Tibial nerve (tissue), 4 donors: ENCODE measurements around the gene CAMK2G. TPM values are rescaled to one million over a fixed set of nuclear protein-coding genes. Genes with fewer than 3 reads are reported as not detected.

Experiments
- DNase-seq, 2 donors: peaks; one replicate each; pipeline ENCODE4 v3.0.0-alpha.2; 2019; ENCODE audit warnings: low spot score in 2 of 2
- H3K27ac ChIP-seq, 4 donors: fragments of 200-600 bp; sonication (generic) in 3 of 4; one replicate each; pipeline ENCODE4 v1.5.1; 2017 to 2019; ENCODE audit warnings: mild to moderate bottlenecking in 1 of 4
- H3K27me3 ChIP-seq, 2 donors: fragments of 200-600 bp; sonication (generic) in 1 of 2; one replicate each; pipeline versions ENCODE4 v1.5.1 to v1.6.0; 2017 to 2019
- H3K36me3 ChIP-seq, 3 donors: fragments of 200-600 bp; sonication (generic); one replicate each; pipeline ENCODE4 v1.5.1; 2018 to 2019
- H3K4me1 ChIP-seq, 4 donors: fragments of 200-600 bp; sonication (generic) in 3 of 4; one replicate each; pipeline ENCODE4 v1.5.1; 2017 to 2019
- H3K4me3 ChIP-seq, 4 donors: fragments of 200-600 bp; sonication (generic) in 3 of 4; one replicate each; pipeline ENCODE4 v1.5.1; 2017 to 2019; ENCODE audit warnings: mild to moderate bottlenecking in 1 of 4, moderate library complexity in 1 of 4
- H3K9me3 ChIP-seq, 4 donors: fragments of 200-600 bp; sonication (generic) in 3 of 4; one replicate each; pipeline ENCODE4 v1.5.1; 2017 to 2019
- EP300 ChIP-seq, 2 donors: sonication (generic); formaldehyde crosslinking; IDR thresholded peaks; one replicate each; pipeline ENCODE4 v1.6.1; 2017; ENCODE audit warnings: antibody characterized with exemption in 2 of 2, mild to moderate bottlenecking in 1 of 2
- POLR2A ChIP-seq, 2 donors: fragments of 450-650 bp; IDR thresholded peaks; one replicate each; pipeline ENCODE4 v1.6.1; 2017; ENCODE audit warnings: antibody characterized with exemption in 2 of 2, mild to moderate bottlenecking in 2 of 2, moderate library complexity in 2 of 2
- WGBS, 2 donors: methylation state at CpG; one replicate each; pipeline ENCODE4 v1.1.5; 2018; 5-methylcytosine and 5-hydroxymethylcytosine counted together
- total RNA-seq, 4 donors: library from RNA; depleted of rRNA; stranded (reverse); fragments of >200 nt; gene quantifications; one replicate each; pipeline ENCODE4 v1.1.0, GENCODE V29; 2016
- TF ChIP-seq, protein P1 (sequence below), 5 experiments: fragments of 200-600 bp in 3 of 5; fragments of 450-650 bp in 2 of 5; sonication (generic) in 3 of 5; IDR thresholded peaks; one replicate each; pipeline ENCODE4 v1.5.1; 2016 to 2019; ENCODE audit warnings: antibody characterized with exemption in 5 of 5, mild to moderate bottlenecking in 3 of 5, moderate library complexity in 2 of 5

Gene CAMK2G
- total RNA-seq, 4 donors from 2014 or later, result 26.4 to 43.5 (median 35.1) TPM

GRCh38 chr10:73871295-73872189 is 2.8 kb downstream of the CAMK2G start:
- no peak for DNase-seq
- 67 to 71% methylated on average over 8 of the region's 8 CpGs for WGBS, 2 donors
- Histone ChIP-seq H3K36me3 (peaks cover 0 to 37% (median 0%) of the 10 kb centered on the region in 3 donors), H3K4me3 (no peak overlapping the region), H3K4me1 (peaks cover 0 to 53% (median 24%) of the 10 kb centered on the region in 4 donors), H3K27ac (peak overlapping the region in 3 of 4 donors; percentile 5 to 26 (median 7)), H3K27me3 (no peaks in the 10 kb centered on the region), H3K9me3 (no peaks in the 10 kb centered on the region)
- TF ChIP-seq POLR2A (IDR thresholded peaks at IDR 0.05), result no peak
- TF ChIP-seq EP300 (IDR thresholded peaks at IDR 0.05), result no peak
- TF ChIP-seq, protein P1, sequence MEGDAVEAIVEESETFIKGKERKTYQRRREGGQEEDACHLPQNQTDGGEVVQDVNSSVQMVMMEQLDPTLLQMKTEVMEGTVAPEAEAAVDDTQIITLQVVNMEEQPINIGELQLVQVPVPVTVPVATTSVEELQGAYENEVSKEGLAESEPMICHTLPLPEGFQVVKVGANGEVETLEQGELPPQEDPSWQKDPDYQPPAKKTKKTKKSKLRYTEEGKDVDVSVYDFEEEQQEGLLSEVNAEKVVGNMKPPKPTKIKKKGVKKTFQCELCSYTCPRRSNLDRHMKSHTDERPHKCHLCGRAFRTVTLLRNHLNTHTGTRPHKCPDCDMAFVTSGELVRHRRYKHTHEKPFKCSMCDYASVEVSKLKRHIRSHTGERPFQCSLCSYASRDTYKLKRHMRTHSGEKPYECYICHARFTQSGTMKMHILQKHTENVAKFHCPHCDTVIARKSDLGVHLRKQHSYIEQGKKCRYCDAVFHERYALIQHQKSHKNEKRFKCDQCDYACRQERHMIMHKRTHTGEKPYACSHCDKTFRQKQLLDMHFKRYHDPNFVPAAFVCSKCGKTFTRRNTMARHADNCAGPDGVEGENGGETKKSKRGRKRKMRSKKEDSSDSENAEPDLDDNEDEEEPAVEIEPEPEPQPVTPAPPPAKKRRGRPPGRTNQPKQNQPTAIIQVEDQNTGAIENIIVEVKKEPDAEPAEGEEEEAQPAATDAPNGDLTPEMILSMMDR (IDR thresholded peaks at IDR 0.05), result no peak

- TF ChIP-seq, protein P1 (IDR thresholded peaks at IDR 0.05), result no peak
- TF ChIP-seq EP300 (IDR thresholded peaks at IDR 0.05) (no peak), POLR2A (IDR thresholded peaks at IDR 0.05) (no peak)
- WGBS, 2 donors, result 76 to 84% methylated on average over 5 of the region's 5 CpGs
- no peak for DNase-seq
- Histone ChIP-seq H3K27me3 (no peaks in the 10 kb centered on the region), H3K27ac (no peak overlapping the region), H3K4me3 (no peak overlapping the region), H3K9me3 (no peaks in the 10 kb centered on the region), H3K36me3 (peaks cover 0 to 46% (median 0%) of the 10 kb centered on the region in 3 donors), H3K4me1 (peaks cover 0 to 67% (median 33%) of the 10 kb centered on the region in 4 donors)
Measured at GRCh38 chr10:73868655-73869195, 5.6 kb downstream of the CAMK2G start.

DNA sequence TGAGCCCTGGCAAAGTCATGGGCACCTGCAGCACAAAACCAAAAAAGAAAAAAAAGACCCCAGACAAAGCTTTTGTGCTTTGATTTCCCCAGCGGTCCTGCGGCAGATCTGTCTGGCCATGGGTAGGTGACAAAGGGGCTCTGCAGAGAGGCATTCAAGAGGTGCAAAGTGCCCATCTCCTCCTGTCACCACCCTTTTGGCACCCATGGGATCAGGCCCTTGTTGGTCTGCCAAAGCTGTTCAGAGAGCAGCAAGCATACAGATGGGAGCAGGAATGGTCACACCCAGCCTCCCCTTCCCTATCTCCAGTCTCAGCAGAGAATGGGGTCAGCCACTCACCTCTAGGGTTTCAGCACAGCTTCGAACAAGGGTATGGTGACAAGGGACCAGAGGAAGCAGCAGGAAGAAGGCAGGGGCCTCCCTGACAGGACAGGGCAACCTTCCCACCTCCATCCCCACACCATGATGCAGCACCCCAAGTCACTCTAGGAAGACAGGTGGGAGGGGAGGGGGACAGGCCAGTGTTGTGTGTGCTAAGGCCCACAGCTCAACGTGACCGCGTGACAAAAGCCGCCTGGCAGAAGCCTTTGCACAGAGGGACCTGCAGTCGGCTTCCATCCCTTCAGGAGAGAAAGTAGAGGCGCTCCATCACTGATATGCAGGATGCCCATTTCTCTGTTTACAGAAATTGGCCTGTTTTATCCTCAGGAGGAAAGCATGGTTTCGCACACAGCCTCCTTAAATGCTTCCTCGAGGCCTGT is 6.3 kb downstream of the CAMK2G start:
- no peak for TF ChIP-seq EP300 (IDR thresholded peaks at IDR 0.05)
- no peak for TF ChIP-seq POLR2A (IDR thresholded peaks at IDR 0.05)
- TF ChIP-seq, protein P1 (IDR thresholded peaks at IDR 0.05), result no peak
- Histone ChIP-seq H3K4me3 (no peak overlapping the region), H3K27ac (peak overlapping the region in 3 of 4 donors; percentile 38 to 63 (median 53)), H3K9me3 (no peaks in the 10 kb centered on the region), H3K27me3 (no peaks in the 10 kb centered on the region), H3K4me1 (peaks cover 0 to 67% (median 29%) of the 10 kb centered on the region in 4 donors), H3K36me3 (peaks cover 0 to 46% (median 0%) of the 10 kb centered on the region in 3 donors)
- 79 to 87% methylated on average over 11 of the region's 11 CpGs for WGBS, 2 donors
- DNase-seq, result no peak

DNA sequence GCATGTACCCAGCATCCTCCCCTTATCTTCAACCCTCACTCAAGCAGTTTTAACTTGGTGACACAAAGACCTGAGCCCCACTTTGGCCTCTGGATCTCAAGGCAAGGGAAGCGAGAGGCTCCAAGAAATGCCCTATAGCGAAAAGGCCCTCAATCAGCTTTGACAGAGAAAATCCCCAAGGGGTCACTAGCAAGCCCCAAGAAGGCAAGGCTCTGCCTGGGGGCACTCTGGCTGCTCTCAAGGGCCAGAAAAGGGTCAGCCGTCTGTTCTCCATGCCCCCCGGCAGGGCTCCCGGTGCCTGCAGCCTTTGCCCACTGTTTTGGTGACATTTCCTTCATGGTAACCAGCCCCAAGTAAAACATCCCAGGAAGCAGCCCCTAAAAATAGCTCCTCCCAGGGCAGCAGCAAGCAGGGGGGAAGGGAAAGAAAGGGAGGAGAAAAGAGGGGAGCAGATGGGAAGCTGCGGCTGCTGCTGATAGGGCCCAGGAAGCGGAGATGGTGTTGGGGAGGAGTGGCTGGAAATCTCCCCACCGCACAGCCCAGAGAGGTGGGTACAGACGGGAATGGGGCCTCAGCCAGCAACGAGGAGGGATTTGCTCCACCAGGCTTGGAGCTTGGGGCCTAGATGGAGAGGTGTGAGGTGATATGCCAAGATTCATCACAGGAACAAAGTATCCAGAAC is 7.1 kb downstream of the CAMK2G start:
- peaks cover 0 to 46% (median 0%) of the 10 kb centered on the region in 3 donors for H3K36me3 ChIP-seq
- 39 to 54% methylated on average over 9 to 10 of the region's 10 CpGs for whole genome bisulfite sequencing, 2 donors
- TF ChIP-seq EP300 (IDR thresholded peaks at IDR 0.05) (no peak), POLR2A (IDR thresholded peaks at IDR 0.05) (no peak)
- TF ChIP-seq, protein P1 (IDR thresholded peaks at IDR 0.05), result no peak
- no peaks in the 10 kb centered on the region for H3K27me3 ChIP-seq
- peak overlapping the region in 3 of 4 donors; percentile 49 to 63 (median 53) for H3K27ac ChIP-seq
- H3K9me3 ChIP-seq, result no peaks in the 10 kb centered on the region
- no peak for DNase-seq
- H3K4me1 ChIP-seq, result peaks cover 0 to 67% (median 26%) of the 10 kb centered on the region in 4 donors
- H3K4me3 ChIP-seq, result no peak overlapping the region
